OCI-LY7 (cell line): Measurements from ENCODE around the gene GDNF. TPM values are rescaled to one million over a fixed set of nuclear protein-coding genes. Genes with fewer than 3 reads are reported as not detected.

Source experiments
- BruUV-seq: library from RNA; stranded (reverse); fragments of 400-500 nt; replicated peaks from 2 replicates; lab custom pipeline; 2021; lab: Mats Ljungman, UMichigan
- CTCF ChIA-PET: fragments of 300-600 bp; sonication (Branson Sonifier 250); formaldehyde crosslinking; loops from one replicate; lab custom pipeline; 2022; ENCODE audit warnings: antibody characterized with exemption; ENCODE audit not compliant: unreplicated experiment; lab: Charles Lee
- POLR2A ChIA-PET: fragments of 300-600 bp; sonication (Branson Sonifier 250); formaldehyde crosslinking; loops from one replicate; lab custom pipeline; 2022; ENCODE audit warnings: antibody characterized with exemption; lab: Charles Lee
- DNase-seq: peaks from one replicate; pipeline ENCODE4 v3.0.0-alpha.2; 2015; ENCODE audit warnings: low spot score
- H2AFZ ChIP-seq: fragments of 200-600 bp; sonication (generic), shearing (Covaris generic); 2 replicates; pipeline ENCODE4 v1.6.1; 2014; ENCODE audit warnings: mild to moderate bottlenecking, antibody characterized with exemption, low read length, moderate library complexity
- H3K27ac ChIP-seq: fragments of 200-600 bp; sonication (generic); 2 replicates; pipeline ENCODE4 v1.5.1; 2014; ENCODE audit warnings: mixed run types, low read depth, mild to moderate bottlenecking, moderate library complexity, low read length, inconsistent platforms; ENCODE audit not compliant: poor library complexity, severe bottlenecking
- H3K36me3 ChIP-seq: fragments of 200-600 bp; sonication (generic); 2 replicates; pipeline ENCODE4 v1.6.1; 2014; ENCODE audit warnings: mild to moderate bottlenecking, antibody characterized with exemption, low read length, moderate library complexity, mixed read lengths; ENCODE audit not compliant: insufficient read depth
- H3K4me1 ChIP-seq: fragments of 200-600 bp; sonication (generic); 2 replicates; pipeline ENCODE4 v1.5.1; 2014; ENCODE audit warnings: mild to moderate bottlenecking, low read length; ENCODE audit not compliant: insufficient read depth, poor library complexity, severe bottlenecking
- H3K4me2 ChIP-seq: fragments of 200-600 bp; sonication (generic); 2 replicates; pipeline ENCODE4 v1.6.1; 2014; ENCODE audit warnings: mild to moderate bottlenecking, low read length
- H3K4me3 ChIP-seq: fragments of 200-600 bp; sonication (generic); 2 replicates; pipeline ENCODE4 v1.5.1; 2014; ENCODE audit warnings: mild to moderate bottlenecking, low read depth, low read length; ENCODE audit not compliant: poor library complexity, severe bottlenecking
- H3K79me2 ChIP-seq: fragments of 200-600 bp; sonication (generic); 2 replicates; pipeline ENCODE4 v1.6.1; 2016; ENCODE audit warnings: low read depth, mild to moderate bottlenecking, low read length, moderate library complexity, mixed read lengths; ENCODE audit not compliant: insufficient read depth
- H3K9me2 ChIP-seq: fragments of 200-600 bp; sonication (generic); 2 replicates; pipeline ENCODE4 v1.6.1; 2016; ENCODE audit warnings: mild to moderate bottlenecking, low read length, mixed read lengths; ENCODE audit not compliant: insufficient read depth
- H3K9me3 ChIP-seq: fragments of 200-600 bp; sonication (generic); 2 replicates; pipeline ENCODE4 v1.6.1; 2014; ENCODE audit warnings: mild to moderate bottlenecking, mixed run types, low read length, mixed read lengths
- H4K20me1 ChIP-seq: fragments of 200-600 bp; sonication (generic); 2 replicates; pipeline ENCODE4 v1.6.1; 2014; ENCODE audit warnings: mild to moderate bottlenecking, antibody characterized with exemption, low read length, moderate library complexity, mixed read lengths; ENCODE audit not compliant: insufficient read depth
- CTCF ChIP-seq: fragments of 200-600 bp; sonication (generic); conservative IDR thresholded peaks from 2 replicates; pipeline ENCODE4 v1.5.1; 2014; ENCODE audit warnings: mild to moderate bottlenecking, antibody characterized with exemption, low read length, moderate library complexity, mixed read lengths
- EZH2phosphoT487 ChIP-seq: fragments of 200-600 bp; sonication (generic); IDR thresholded peaks from 2 replicates; pipeline ENCODE4 v1.6.1; 2018; ENCODE audit warnings: low read depth, borderline replicate concordance, mild to moderate bottlenecking, mixed run types, antibody characterized with exemption, low read length, moderate library complexity, mixed read lengths
- intact Hi-C: fragments of 100-400 bp; cut with micrococcal nuclease; formaldehyde crosslinking; loops from one replicate; pipeline ENCODE4 v1.10.0; 2022; ENCODE audit not compliant: unreplicated experiment
- total RNA-seq, 2 experiments: library from RNA; depleted of rRNA in 1 of 2; stranded (reverse); fragments of >200 nt in 1 of 2; shearing (Covaris generic) in 1 of 2; gene quantifications; 2 replicates each; pipeline ENCODE4 v1.2.3, GENCODE V29; 2014 to 2022

GDNF gene
- total RNA-seq, 2 experiments from 2014 or later, result 0.03 TPM; not detected in 1

- no peaks in the 10 kb centered on the region for H3K9me2 ChIP-seq
- no peaks in the 10 kb centered on the region for H4K20me1 ChIP-seq
- no TSS peak for BruUV-seq
- no peaks in the 10 kb centered on the region for H3K9me3 ChIP-seq
- H3K4me3 ChIP-seq, result no peak overlapping the region
- no peaks in the 10 kb centered on the region for H3K4me1 ChIP-seq
- intact Hi-C loops, result no loop called here
- H3K79me2 ChIP-seq, result no peaks in the 10 kb centered on the region
- DNase-seq, result no peak
- H3K27ac ChIP-seq, result no peak overlapping the region
- H2AFZ ChIP-seq, result no peak overlapping the region
- POLR2A ChIA-PET, result interaction anchor here (0.7 kb wide), 1 partner anchor 72 kb away, joined by 3 read pairs; no protein-coding TSS in a partner anchor
- CTCF ChIA-PET, result no interaction called here
- no peak for TF ChIP-seq CTCF
- TF ChIP-seq EZH2phosphoT487, result no peak
- no peak overlapping the region for H3K4me2 ChIP-seq
- H3K36me3 ChIP-seq, result no peaks in the 10 kb centered on the region
Observed at GRCh38 chr5:37849641-37850040, 9.8 kb upstream of the GDNF start.

- no peak overlapping the region for H3K4me2 ChIP-seq
- H4K20me1 ChIP-seq, result no peaks in the 10 kb centered on the region
- H3K79me2 ChIP-seq, result no peaks in the 10 kb centered on the region
- intact Hi-C loops, result no loop called here
- DNase-seq, result no peak
- TF ChIP-seq CTCF (no peak), EZH2phosphoT487 (no peak)
- CTCF ChIA-PET, result no interaction called here
- H3K4me1 ChIP-seq, result no peaks in the 10 kb centered on the region
- H3K36me3 ChIP-seq, result no peaks in the 10 kb centered on the region
- H3K9me2 ChIP-seq, result no peaks in the 10 kb centered on the region
- no TSS peak for BruUV-seq
- H2AFZ ChIP-seq, result no peak overlapping the region
- H3K9me3 ChIP-seq, result no peaks in the 10 kb centered on the region
- H3K4me3 ChIP-seq, result no peak overlapping the region
- POLR2A ChIA-PET, result no interaction called here
- H3K27ac ChIP-seq, result no peak overlapping the region
Observed at GRCh38 chr5:37847978-37848425, 8.2 kb upstream of the GDNF start.

DNA sequence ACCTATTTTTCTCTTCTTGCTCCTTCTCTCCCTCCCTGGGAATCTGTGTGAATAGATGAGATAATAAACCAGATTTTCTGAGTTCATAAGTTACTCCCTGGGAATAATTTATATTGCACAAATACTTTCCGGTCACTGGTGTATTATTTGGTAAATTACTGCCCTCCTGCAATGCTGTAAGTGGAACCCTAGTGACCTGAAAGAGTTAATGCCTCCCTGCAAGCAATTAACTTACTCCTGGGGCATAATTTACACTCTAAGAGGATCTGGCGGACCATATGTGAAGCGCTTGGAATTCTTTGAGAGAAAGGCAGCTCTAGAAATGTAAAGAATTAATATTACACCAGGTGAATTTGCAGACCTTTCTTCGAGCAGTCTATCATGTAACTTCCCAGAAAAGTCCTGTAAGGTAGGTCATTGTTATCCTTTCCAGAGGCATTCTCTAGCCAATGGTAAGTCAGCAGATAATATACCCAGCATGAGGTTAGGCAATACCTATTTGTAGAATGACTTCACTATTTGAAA lies 7.0 kb upstream of the GDNF start:
- H4K20me1 ChIP-seq, result no peaks in the 10 kb centered on the region
- no peak for DNase-seq
- H3K9me2 ChIP-seq, result no peaks in the 10 kb centered on the region
- no peak for TF ChIP-seq CTCF
- no peak for TF ChIP-seq EZH2phosphoT487
- BruUV-seq, result no TSS peak
- H3K4me1 ChIP-seq, result no peaks in the 10 kb centered on the region
- no peak overlapping the region for H3K27ac ChIP-seq
- ChIA-PET CTCF (no interaction called here), POLR2A (interaction anchor here (0.7 kb wide), 1 partner anchor 1818 kb away, joined by 4 read pairs; no protein-coding TSS in a partner anchor)
- intact Hi-C loops, result no loop called here
- no peak overlapping the region for H2AFZ ChIP-seq
- no peaks in the 10 kb centered on the region for H3K36me3 ChIP-seq
- H3K9me3 ChIP-seq, result no peaks in the 10 kb centered on the region
- no peak overlapping the region for H3K4me2 ChIP-seq
- H3K79me2 ChIP-seq, result no peaks in the 10 kb centered on the region
- no peak overlapping the region for H3K4me3 ChIP-seq
